Left ventricle myocardium inferior (tissue), 1 donor: ENCODE measurements around the gene CDC42BPG. TPM values are rescaled to one million over a fixed set of nuclear protein-coding genes. Genes with fewer than 3 reads are reported as not detected.

ENCODE experiments used
- DNase-seq: peaks from one replicate; pipeline ENCODE4 v3.0.0-alpha.2; 2020
- H3K27ac ChIP-seq: fragments of 200-600 bp; replicated peaks from 2 replicates; pipeline ENCODE4 v1.8.0; 2021
- H3K27me3 ChIP-seq: fragments of 200-600 bp; 2 replicates; pipeline ENCODE4 v1.8.0; 2021; ENCODE audit warnings: low read depth
- H3K36me3 ChIP-seq: fragments of 200-600 bp; 2 replicates; pipeline ENCODE4 v1.8.0; 2021
- H3K4me1 ChIP-seq: fragments of 200-600 bp; 2 replicates; pipeline ENCODE4 v1.8.0; 2021
- H3K4me3 ChIP-seq: fragments of 200-600 bp; 2 replicates; pipeline ENCODE4 v1.8.0; 2021; ENCODE audit warnings: mild to moderate bottlenecking, moderate library complexity
- H3K9me3 ChIP-seq: fragments of 200-600 bp; replicated peaks from 2 replicates; pipeline ENCODE4 v1.8.0; 2021
- CTCF ChIP-seq: fragments of 200-600 bp; IDR thresholded peaks from 2 replicates; pipeline ENCODE4 v1.8.0; 2021; ENCODE audit warnings: antibody characterized with exemption, mild to moderate bottlenecking, borderline replicate concordance
- intact Hi-C: fragments of 100-400 bp; cut with micrococcal nuclease; formaldehyde crosslinking; loops from one replicate; pipeline ENCODE4 v1.11.0; 2022
- total RNA-seq: library from RNA; stranded (reverse); fragmentation: NEBNext Ultra II Directional; extraction: Animal tissue kit (Norgen Biotek cat#: 25700); gene quantifications from one replicate; pipeline ENCODE4 v1.2.1, GENCODE V29; 2021
- donor health status: DM: no; HTN: yes; CAD: no; lungs with severe emphysema.

CDC42BPG gene
- total RNA-seq, 1 donor from 2014 or later, result 1.1 TPM

- no peaks in the 10 kb centered on the region for H3K36me3 ChIP-seq
- no peaks in the 10 kb centered on the region for H3K9me3 ChIP-seq
- no peaks in the 10 kb centered on the region for H3K27me3 ChIP-seq
- H3K4me3 ChIP-seq, result no peak overlapping the region
- no peak for TF ChIP-seq CTCF
- intact Hi-C loops, result no loop called here
- no peak for DNase-seq
- H3K27ac ChIP-seq, result no peak overlapping the region
- peaks cover 17% of the 10 kb centered on the region for H3K4me1 ChIP-seq
Observed at GRCh38 chr11:64842366-64842759, 2.1 kb downstream of the CDC42BPG start.

- Histone ChIP-seq H3K27ac (no peak overlapping the region), H3K27me3 (no peaks in the 10 kb centered on the region), H3K4me1 (peaks cover 14% of the 10 kb centered on the region), H3K36me3 (no peaks in the 10 kb centered on the region), H3K4me3 (no peak overlapping the region), H3K9me3 (no peaks in the 10 kb centered on the region)
- intact Hi-C loops, result no loop called here
- no peak for TF ChIP-seq CTCF
- DNase-seq, result no peak
Observed at GRCh38 chr11:64841592-64842365, 2.7 kb downstream of the CDC42BPG start.

- H3K27ac ChIP-seq, result no peak overlapping the region
- DNase-seq, result no peak
- no peaks in the 10 kb centered on the region for H3K27me3 ChIP-seq
- no peaks in the 10 kb centered on the region for H3K9me3 ChIP-seq
- intact Hi-C loops, result no loop called here
- no peak overlapping the region for H3K4me3 ChIP-seq
- no peaks in the 10 kb centered on the region for H3K36me3 ChIP-seq
- peaks cover 13% of the 10 kb centered on the region for H3K4me1 ChIP-seq
- no peak for TF ChIP-seq CTCF
Observed at GRCh38 chr11:64839887-64840782, 4.3 kb downstream of the CDC42BPG start.

- DNase-seq, result no peak
- no peaks in the 10 kb centered on the region for H3K36me3 ChIP-seq
- no peaks in the 10 kb centered on the region for H3K9me3 ChIP-seq
- no peaks in the 10 kb centered on the region for H3K27me3 ChIP-seq
- H3K27ac ChIP-seq, result no peak overlapping the region
- H3K4me1 ChIP-seq, result peaks cover 5% of the 10 kb centered on the region
- intact Hi-C loops, result no loop called here
- no peak for TF ChIP-seq CTCF
- no peak overlapping the region for H3K4me3 ChIP-seq
Observed at GRCh38 chr11:64839335-64839734, 5.1 kb downstream of the CDC42BPG start.

GRCh38 chr11:64838600-64839334 is 5.7 kb downstream of the CDC42BPG start:
- H3K36me3 ChIP-seq, result no peaks in the 10 kb centered on the region
- no peak for DNase-seq
- TF ChIP-seq CTCF, result no peak
- H3K27me3 ChIP-seq, result no peaks in the 10 kb centered on the region
- no peaks in the 10 kb centered on the region for H3K9me3 ChIP-seq
- no peak overlapping the region for H3K4me3 ChIP-seq
- intact Hi-C loops, result no loop called here
- no peak overlapping the region for H3K27ac ChIP-seq
- H3K4me1 ChIP-seq, result no peaks in the 10 kb centered on the region
